ENCODE results near the gene CDH4.
"Not testable (repeated sequence)": the region's sequence is repeated elsewhere in the genome, so short reads cannot be mapped to it uniquely, and the experiment has no call there.

CDH4 gene

GRCh38 chr20:61475729-61476128 is 223.7 kb downstream of the CDH4 start:
- no peak for DNase-seq

GRCh38 chr20:61476956-61477355 is 224.9 kb downstream of the CDH4 start:
- DNase-seq = no peak

GRCh38 chr20:61477451-61477861 is 225.4 kb downstream of the CDH4 start:
- no peak for DNase-seq

- no peak for DNase-seq
Observed at GRCh38 chr20:61478094-61478493, 226.0 kb downstream of the CDH4 start.

- no peak for DNase-seq
Observed at GRCh38 chr20:61478611-61479305, 226.7 kb downstream of the CDH4 start.

GRCh38 chr20:61479433-61479832 is 227.4 kb downstream of the CDH4 start:
- DNase-seq = not testable (repeated sequence)

- no peak for DNase-seq
Observed at GRCh38 chr20:61480158-61480825, 228.2 kb downstream of the CDH4 start.

DNA sequence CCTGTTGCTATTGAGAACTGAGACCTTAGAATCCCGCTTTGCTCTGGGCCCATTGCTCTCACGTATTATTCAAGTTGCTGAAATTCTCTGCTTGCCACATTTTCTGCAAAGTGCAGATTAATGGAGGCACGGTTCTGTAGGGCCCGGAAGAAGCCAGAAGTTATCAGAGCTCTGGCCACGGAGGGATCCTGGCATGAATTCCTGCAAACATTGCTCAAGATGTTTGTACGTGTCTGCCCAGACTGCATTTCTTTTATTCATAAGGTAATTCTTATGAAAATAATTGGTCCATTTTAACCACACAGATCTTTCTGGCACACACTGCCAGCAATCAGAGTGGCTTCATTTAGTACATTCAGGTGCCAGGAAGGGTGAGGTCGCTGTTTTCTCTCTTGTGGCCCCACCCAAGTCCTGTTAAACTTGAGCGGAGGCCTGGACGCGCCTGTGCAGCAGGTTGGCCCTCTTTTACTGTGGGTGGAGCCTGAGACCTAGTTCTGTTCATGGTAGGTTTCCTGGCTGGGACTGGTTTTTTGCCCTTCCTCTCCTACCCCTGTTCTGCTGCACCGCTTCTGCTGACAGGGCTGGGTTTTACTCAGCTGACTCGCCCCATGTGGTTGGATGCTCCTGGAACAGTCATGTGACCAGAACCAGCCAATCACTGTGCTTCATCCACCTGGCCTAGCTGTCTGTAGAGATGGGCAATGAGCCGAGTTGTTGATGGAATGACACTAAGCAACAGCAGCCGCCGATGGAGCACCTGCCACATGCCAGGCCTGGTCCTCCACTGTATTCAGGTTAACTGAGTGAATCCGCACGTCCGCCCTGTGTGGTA is 230.2 kb downstream of the CDH4 start:
- DNase-seq = no peak

DNA sequence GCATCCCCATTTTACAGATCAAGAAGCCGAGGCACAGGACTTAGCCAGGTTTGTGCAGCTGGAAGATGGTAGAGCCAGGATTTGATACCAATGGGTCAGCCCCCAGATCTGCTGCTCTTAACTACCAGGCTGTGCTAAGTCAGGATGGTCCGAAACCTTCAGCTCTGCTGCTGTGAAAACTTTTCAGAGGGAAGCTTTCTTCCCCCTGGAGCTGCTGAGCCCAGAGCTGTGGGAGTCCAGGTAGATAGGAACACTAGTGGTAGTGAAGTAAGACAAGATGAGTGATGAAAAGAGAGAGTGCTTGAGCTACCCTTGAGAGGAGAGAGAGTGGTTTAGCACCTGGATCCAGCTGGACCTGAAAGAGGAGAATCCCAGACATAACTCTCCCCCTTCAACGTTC is 230.8 kb downstream of the CDH4 start:
- no peak for DNase-seq

GRCh38 chr20:61483336-61484067 is 231.4 kb downstream of the CDH4 start:
- no peak for DNase-seq

DNA sequence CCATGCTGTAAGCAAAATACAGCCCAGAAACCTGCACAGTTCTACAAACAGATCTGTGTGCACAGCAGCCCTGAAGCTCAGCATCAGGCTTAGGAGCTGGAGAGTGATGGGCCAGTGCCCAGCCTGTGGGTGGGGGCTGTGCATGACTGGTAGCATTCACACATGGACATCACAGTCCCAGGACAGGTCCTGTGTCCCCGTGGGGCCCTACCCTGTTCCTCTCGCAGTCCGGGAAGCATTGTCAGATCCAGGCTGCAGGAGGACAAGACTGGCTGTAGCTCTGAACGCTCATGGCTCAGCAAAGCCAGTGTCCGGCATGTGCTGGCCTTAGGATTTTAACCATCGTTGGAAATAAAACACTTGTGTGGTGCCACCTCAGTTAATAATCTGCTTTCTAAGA is 234.1 kb downstream of the CDH4 start:
- no peak for DNase-seq

DNA sequence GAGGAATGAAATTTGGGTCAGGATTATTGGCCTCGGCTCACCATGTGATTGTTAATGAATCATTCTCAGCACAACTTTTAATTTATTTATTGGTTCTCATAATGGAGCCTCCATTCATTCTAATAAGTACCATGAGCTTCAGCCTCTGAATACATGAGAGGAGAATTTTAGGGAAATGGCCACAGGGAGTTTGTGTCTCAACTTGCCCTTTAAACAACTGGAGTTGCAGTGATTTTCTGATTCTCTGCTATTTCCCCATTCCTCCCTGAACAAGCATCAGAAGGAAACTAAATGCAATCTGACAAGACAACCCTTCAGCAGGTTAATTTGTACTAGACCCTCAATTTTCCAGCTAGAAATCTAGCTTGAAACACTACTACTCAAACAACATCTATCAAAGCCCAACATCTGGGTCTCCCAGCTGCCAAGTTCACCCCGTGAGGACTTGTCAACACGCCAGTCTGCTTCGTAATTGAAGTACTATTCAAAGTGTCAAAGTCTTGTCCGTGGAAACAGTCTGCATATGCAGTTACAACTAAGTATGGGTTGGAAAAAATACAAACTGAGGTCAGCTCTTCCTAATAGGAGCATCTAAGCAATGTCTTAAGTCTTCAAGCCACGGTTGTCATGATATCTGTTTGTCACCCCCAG is 235.4 kb downstream of the CDH4 start:
- no peak for DNase-seq

DNA sequence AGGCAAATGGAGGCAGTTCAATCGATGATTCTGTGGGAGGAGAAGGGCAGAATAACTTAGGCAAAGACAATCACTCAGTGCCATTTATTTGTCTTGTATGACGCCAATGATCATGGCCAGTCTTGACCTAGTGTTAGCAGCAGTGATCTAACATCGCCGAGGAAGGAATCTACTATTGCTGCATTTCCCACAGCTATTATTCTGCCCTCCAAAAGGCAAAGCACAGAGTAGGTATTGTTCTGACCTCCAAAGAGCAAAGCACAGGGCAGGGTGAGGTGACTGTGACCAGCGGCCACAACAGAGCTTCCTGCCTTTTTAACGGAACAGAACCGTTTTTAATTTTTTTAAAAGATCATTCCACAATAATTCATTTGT is 235.9 kb downstream of the CDH4 start:
- DNase-seq = no peak

DNA sequence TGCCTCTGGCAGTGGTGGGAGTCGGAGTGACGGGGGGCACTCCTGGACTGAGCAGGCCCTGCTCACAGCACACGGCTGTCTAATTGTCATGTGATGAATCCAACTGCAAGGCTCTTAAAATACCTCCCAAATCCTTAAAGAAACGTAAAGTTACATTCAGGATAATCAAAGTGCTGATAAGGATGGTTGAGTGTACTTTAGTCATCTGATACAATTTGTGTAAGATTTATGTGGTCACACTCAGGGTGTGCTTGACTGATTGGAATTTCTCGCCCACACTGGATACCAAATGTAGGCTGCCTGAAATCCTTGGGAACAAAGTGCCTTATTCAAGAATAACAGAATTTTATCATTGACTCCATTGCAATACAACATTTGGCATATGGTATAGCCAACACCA is 238.7 kb downstream of the CDH4 start:
- DNase-seq = no peak

DNA sequence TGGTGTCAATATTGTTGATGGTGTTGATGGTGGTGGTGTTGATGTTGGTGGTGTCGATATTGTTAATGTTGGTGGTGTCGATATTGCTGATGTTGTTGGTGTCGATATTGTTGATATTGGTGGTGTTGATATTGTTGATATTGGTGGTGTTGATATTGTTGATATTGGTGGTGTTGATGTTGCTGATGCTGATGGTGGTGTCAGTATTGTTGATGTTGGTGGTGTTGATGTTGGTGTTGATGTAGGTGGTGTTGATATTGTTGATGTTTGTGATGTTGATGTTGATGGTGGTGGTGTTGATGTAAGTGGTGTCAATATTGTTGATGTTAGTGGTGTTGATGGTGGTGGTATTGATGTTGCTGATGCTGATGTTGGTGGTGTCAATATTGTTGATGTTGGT is 240.0 kb downstream of the CDH4 start:
- DNase-seq = no peak

GRCh38 chr20:61493798-61494305 is 241.8 kb downstream of the CDH4 start:
- DNase-seq = no peak

GRCh38 chr20:61494763-61495575 is 242.9 kb downstream of the CDH4 start:
- DNase-seq = no peak

DNA sequence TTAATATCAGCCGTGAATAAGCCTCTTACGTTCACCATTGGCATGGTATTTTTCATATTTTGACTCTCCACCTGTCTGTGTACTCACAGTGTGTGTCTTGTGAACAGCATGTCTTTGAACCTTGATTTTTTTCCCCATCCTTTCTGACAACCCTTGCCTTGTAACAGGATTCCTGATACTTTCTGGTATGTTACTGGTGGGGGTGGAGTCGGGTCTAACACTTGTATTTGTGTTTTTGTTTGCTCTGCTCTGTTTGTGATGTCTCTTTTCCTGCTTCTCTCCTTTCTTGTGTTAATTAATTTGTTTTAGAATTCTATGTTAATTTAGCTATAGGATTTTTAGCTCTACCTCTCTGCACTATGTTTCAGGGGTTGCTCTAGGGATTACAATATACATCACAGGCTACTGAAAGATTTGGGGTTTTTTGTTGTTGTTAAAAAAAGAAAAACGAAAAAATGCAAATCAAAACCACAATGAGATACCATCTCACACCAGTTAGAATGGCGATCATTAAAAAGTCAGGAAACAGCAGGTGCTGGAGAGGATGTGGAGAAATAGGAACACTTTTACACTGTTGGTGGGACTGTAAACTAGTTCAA is 245.1 kb downstream of the CDH4 start:
- no peak for DNase-seq

- no peak for DNase-seq
Observed at GRCh38 chr20:61499859-61500554, 247.9 kb downstream of the CDH4 start.

DNA sequence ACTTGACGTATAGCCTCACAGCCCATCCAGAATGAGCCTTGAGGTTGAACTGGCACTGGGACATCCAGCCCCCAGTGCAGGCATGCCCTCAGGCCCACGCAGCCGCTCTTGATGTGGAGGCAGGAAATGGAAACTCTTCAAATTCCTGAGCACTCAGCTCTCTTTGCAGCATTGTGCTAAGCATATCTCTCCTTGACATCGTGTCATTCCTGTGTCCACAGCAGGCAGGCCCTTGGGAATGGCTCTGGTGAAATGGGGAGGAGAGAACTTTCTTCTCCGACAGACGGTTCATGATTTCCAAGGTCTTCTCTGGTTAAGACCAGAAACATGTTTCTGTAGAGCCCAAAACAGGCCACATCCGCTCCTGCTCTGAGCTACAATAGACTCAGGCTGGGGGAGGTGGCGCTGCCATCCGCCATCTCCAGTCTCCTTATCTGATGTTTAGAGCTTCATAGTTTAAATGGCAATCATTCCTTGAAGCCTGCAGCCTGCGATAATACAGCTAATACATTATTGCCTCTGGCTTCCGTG is 248.8 kb downstream of the CDH4 start:
- DNase-seq = no peak
